Fibroblast of peridontal ligament (primary cell): Measurements from ENCODE around the gene ABCA1.
"Not testable (repeated sequence)": the region's sequence is repeated elsewhere in the genome, so short reads cannot be mapped to it uniquely, and the experiment has no call there.

Experiments
- DNase-seq: peaks from one replicate; pipeline ENCODE4 v3.0.0-alpha.2; 2010; ENCODE audit errors: extremely low read depth

ABCA1 gene

DNA sequence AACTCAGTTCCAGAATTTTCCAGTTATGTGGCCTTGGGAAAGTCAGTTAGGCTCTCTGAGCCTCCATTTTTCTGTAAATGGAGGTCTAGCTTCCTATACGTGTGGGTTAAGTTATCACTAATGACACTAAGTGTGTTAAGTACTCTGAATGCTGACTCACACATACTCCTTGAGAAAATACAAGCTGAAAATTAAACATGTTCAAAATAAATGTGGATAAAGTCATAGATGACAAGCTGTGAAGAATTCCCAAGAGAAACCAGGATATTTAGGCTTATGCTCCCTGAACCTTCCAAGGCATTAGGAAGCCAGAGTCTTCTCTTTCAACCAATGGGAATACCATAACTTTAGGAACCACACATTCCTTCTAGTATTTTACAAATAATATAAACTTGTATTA lies 58.1 kb downstream of the ABCA1 start:
- no peak for DNase-seq

DNA sequence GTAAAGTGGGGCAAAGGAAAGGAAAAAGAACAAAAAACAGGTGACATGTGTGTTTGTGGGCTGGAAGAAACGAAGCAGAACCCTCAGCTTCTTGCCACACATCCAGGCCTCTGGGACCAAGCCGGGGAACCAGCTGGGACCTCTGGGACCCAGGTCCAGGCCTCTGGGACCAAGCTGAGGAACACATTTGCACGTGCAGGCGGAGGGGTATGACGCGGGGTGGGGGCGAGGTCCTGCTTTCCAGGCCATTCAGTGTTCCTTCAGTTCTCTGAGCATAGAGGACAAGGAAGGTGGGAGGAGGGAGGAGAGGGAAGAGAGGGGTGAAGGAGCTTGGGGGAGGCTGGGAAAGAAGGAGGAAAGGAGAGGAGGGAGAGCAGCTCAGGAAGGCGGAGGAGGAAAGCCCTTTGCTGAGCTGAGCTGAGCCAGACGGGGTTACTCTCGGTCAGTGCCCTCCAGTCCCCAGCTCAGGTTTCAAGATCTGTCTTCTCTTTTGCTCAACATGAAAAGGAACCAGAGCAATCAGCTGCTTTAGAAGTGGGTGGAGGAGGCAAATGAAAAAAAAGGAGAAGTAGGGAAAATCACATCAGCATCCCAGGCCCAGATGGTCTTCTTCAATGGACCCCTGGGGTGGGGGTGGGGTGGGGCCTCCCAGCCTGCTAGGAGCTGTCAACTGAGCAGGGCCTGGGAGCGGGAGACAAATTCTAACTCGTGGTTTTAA lies 59.1 kb downstream of the ABCA1 start:
- DNase-seq = peak; percentile 83

DNA sequence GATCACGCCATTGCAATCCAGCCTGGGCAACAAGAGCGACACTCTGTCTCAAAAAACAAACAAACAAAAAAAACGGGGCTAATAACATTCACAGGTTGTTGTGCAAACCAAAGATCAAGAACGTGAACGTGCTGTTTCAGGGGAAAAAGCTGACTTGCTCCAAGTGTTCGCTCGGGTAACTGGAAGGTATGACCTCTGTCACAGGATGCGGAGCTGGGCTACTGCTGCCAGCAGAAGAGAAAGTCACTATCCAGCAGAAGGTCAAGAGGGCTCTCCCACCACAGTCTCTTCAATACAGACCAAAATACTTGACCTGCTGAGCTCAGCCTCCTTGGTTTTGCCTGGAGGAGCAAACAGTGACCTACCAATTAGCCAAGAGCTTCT lies 59.7 kb downstream of the ABCA1 start:
- DNase-seq = no peak

DNA sequence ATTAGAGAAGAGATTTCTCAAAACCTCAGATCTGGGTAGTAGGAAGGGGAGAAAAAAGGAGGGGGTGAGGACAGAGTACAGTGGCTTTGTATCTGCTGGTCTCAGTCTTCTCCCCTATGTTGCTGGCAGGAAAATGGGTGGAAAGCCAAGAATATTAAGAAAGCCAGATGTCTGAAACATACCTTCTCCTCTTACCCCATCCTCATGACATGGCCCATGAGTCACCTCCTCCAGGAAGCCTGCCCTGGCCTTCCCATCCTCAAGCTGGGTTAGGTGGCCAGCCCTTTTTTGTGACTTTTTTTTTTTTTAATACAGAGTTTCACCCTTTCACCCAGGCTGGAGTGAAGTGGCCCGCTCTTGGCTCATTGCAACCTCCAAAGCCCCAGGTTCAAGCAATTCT lies 61.8 kb downstream of the ABCA1 start:
- peak; percentile 24 for DNase-seq

DNA sequence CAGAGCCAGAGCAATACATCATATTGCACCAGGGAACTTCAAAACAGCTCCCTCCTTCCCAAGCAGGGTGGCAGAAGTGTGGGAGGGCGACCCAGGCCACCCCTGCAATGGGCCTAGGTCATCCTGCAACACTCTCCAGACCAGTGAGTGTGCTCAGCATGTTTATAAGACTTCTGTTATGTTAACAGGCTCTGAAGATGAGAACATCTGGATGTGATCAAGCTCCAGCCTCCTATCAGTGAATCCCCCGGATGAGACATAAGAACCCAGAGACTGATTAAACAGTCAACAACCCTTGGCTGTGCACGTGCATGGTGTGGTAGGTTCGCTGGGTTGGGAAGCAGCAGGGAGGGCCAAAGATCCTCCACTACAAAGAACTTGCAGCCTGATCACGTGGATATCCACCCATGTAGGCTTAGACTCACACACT lies 63.3 kb downstream of the ABCA1 start:
- peak; percentile 90 for DNase-seq

DNA sequence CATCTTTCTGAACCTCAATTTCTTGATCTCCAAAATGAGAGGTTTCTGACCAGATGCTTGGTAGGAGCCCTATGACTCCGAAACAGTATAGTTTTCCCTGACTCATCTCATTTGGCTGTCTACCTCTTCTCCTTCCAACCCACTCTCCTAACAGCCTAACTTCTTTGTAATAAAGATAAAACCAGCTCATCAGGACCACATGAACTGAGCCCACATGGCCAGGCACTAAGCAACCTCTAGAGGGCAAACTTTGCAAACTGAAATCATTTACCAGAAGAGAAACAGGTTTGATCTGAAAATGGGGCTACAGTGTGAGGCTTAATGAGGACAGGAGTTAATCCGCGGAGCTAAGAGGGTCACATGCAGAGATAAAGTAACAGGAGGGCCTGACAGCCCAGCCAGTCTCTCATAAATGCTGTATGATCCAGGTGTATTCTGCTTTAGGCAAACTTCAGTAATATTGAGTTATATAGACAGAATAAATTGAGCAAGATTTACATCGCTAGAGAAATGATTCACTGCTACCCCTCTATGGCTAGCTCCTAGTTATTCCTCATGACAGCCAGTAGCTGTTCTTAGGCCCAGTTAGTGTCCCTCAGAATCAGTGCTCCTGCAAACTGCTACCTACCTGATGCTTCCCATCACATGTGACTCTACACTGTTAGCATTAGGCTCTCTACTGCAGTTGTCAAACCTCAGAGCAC lies 64.6 kb downstream of the ABCA1 start:
- DNase-seq = peak; percentile 91

DNA sequence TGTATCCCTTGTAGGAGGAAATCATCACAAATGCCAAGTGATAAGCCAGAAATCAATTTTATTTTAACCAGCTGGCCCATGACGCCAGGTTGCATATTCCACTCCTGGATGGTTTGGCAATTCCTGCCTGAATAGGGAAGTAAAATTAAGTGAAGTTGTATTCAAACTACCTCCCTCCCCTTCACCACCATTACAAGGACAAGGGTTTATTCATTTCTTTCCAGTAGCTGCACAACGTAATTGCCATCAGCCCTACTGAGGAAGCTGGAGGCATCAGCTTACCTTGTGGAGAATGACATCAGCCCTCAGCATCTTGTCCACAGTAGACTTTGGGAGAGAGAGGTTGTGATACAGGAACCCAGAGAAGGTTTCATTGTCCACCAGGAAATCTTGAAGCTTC lies 66.6 kb downstream of the ABCA1 start:
- DNase-seq = no peak

DNA sequence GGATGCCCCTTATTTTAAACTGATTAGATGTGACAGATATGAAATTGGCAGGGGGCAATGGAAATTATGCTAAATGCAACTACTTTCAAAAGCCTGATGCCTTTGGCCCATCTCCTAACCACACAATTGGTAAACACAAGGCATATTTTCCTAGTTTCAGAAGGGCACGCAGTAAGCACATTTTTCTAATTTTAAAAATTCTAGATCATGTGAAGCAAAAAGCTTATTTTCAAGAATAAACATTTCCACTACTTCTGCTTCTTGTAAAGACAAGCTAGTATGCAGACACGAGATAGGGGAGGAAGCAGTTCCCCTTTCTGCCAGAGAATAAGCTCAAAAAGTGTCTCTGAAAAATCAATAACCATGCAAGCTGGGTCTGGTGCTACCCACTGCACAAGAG lies 67.7 kb downstream of the ABCA1 start:
- peak; percentile 95 for DNase-seq

DNA sequence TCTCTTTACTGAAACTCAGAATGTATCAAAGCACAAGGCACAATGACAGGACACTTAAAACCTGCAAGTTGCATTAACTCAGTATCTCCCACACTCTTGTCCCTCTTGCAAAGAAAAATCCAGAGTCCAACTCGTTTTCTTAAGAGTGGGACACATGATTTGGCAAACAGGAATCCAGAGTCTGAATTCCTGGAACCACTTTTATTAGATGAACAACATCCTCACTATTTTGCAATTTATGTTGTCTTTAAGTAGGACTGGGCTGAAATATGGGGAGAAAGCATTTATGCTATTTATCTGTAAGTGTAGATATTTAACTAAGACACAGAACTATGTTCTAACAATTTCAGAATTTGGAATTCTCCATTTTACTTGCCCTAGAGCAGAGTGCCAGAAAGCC lies 69.1 kb downstream of the ABCA1 start:
- peak; percentile 17 for DNase-seq

DNA sequence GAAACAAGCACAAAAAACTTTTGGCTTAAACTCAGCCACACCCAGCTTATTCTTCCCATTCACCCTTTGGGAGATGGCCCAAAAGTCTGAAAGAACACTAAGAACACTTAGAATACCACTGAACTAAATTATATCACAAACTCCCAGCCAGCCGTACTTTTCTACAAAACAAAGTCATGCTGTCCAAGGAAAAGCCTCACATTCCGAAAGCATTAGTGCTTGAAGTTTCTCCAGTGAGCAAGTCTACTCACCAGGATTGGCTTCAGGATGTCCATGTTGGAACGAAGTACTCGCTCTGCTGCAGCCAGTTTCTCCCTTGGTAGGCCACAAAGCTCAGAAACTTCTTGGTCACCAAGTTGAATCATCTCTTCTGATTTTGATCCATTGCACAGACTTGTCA lies 69.7 kb downstream of the ABCA1 start:
- DNase-seq = peak; percentile 96

DNA sequence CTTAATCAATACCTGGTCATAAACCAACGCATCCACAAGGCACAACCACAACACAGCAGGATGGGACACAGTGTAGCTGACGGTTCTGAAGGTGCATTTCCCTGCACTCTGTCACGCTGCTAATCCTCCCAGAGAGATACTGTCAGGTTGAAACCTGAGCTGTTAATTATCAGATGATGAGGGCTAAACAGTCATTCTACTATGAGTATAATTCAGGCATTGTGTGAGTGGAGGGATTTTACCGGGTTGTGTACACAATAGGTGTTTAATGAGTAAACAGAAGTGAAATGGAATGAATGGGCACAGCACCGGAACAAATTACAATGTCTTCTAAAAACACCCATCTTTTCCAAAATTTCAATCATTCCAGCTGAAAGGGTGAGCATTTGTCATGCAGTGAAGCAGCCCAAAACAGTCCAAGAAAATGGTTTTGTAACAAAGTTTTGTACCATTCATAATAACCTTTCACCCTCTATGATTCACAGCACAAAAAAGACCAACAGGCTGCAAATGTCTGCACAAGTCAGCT lies 71.5 kb downstream of the ABCA1 start:
- DNase-seq = peak; percentile 38

DNA sequence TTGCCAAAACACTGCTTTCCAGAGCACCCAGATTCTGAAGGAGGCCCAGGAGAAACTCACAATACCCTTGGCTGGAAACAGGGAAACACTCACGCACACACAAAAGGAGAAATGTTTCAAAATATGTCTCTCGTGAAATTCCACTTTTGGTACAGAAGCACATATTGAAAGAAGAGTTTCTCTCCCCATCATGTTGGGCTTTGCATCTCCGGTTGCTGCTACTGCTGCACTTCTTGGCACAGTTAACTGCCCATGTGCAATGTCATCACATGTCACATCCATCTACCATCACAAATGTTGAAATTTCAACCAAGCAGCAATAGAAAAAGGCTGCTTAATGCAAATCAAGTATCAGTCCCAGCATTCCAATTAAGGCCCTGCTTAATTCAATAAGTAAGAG lies 72.1 kb downstream of the ABCA1 start:
- no peak for DNase-seq

DNA sequence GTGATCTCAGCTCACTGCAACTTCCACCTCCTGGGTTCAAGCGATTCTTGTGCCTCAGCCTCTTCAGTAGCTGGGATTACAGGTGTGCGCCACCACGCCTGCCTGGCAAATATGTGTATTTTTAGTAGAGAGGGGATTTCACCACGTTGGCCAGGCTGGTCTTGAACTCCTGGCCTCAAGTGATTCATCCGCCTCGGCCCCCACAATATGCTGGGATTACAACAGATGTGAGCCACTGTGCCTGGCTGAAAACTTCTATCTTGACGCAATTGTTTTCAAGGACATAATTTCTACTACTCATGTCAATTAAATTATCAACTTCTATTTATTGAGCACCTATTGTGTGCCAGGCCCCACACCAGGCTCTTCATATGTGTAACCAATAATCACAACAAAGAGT lies 72.7 kb downstream of the ABCA1 start:
- not testable (repeated sequence) for DNase-seq

DNA sequence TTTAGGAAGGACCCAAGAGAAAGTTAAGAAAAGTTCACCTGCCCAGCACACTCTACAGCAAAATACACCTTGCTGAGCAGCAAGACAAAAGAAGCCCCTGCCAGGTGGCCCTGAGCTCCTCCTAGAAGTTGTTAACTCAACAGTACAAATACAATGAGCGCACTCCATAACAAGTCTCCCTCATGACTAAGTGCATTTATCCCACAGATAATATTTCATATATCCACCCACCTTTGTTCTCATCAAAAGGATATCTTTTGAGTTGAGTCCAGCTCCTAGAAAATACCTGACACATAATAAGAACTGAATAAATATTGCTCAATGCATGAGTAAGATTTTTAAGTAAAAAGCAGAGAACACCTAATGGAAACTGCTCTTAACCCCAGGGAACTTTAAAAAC lies 73.3 kb downstream of the ABCA1 start:
- DNase-seq = no peak

DNA sequence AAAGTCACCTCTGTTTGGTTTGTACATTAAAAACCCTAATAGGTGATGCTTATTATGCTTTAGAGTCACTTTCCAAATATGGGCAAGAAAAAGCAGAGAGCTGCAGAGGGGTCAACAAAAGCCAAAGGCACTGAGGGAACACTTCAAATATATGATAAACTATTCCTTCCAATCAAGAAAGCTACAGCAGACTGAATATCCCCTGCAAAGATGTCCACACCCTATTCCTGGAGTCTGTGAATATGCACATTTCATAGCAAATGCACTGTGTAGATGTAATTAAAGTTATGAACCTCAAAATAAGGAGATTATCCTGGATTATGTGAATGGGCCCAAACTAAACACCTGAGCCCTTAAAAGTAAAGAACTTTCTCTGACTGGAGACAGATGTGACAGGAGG lies 74.3 kb downstream of the ABCA1 start:
- DNase-seq = no peak

DNA sequence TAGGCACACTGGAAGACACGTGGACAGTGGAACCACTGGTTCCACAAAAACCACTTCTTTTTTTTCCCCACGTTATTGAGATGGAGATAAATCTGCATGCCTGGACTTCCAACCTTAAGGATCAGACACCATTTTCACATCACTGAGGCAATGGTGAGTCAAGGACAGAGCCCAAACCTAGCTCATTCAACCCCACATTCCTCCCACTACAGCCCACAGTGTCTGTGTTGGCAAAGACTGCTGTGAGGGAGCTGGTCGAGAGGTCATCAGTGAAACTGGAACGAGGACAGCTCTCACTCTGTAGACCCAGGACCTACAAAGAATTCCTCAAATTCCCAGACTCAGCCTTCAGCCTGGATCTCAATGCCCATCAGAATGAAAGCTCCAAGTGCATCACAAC lies 74.8 kb downstream of the ABCA1 start:
- no peak for DNase-seq

DNA sequence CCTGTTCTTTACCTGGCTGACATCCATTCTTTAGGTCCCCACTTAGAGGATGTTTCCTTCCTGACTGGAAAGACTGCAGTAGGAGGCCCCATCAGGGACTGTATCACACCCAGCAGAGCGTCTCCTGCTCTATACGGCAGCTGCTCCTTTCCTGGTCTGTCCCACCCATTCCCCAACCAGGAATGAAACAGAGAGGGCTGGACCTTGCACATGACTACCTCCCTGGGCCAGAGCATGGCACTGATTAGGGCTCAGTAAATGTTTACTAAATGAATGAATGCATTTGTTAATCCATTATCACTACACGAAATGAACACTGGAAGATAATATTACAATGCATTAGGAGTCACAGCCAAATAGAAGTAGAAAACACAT lies 76.4 kb downstream of the ABCA1 start:
- no peak for DNase-seq

DNA sequence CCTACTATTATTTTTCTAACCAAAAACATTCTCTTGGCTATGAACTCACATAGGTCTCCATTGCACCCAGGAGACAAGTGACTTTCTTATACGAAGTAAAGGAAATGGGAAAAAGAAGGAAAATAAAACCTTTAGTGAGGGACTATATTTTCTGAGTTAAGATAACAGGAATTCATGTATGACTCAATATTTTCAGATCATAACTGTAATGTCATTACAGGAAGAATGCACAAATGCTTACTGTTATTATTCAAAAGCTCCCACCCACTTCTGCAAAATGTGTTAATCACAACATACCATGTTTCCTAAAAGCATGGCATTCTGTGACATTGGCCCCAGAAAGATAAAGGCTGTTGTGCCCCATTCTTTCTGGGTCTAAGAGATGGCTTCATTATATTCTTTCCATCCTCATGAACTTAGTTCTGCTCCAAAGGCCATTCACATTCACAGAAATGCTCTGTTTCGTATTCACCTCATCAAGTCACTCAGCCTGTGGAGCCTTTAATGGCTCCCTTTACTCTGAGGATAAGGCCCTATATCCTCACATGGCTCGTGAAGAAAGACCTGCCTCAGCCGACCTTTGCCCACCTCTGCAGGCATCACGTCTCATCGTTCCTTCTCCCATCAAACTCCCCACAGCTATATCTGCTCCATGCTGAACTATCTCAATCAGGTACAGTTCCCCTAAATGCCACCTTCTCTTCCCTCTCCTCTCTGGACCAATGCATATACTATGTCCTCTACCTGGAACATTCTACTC lies 77.0 kb downstream of the ABCA1 start:
- peak; percentile 20 for DNase-seq

DNA sequence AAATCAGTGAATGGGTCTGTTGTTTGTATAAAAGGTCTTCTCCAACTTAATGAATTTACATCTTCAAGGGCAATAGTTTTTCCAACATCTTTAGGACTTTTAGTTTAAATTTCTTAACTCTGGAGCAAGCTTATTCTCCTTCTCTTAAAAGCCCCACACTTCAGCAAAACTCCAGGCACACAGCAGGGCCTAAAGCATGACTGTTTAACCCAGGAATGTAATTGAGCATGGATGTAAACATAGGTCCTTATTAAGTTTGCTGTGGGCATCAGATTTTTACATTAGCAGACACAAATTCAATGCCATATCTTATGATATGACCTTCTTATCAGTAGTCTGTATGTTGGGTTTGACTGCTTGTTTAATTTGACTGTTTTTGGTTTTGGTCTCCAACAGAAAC lies 78.9 kb downstream of the ABCA1 start:
- peak; percentile 39 for DNase-seq

DNA sequence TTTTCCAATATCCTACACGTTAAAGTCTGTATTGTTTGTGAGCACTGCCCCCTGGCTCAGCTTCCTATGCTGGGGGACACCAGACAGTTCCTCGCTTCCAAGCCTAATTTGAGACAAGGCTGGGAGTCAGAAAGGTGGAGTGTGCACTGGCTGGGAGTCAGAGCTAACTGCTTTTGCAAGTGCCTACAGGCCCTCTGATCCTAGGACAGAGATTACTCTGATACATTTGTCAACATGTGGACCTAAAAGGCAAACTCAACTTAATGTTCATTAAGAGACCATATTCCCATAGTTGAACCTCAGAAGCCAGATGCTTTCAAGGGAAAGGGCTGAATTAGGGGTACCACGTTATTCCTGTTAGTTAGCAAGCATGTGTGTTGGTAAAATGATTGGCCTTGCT lies 83.2 kb downstream of the ABCA1 start:
- no peak for DNase-seq

DNA sequence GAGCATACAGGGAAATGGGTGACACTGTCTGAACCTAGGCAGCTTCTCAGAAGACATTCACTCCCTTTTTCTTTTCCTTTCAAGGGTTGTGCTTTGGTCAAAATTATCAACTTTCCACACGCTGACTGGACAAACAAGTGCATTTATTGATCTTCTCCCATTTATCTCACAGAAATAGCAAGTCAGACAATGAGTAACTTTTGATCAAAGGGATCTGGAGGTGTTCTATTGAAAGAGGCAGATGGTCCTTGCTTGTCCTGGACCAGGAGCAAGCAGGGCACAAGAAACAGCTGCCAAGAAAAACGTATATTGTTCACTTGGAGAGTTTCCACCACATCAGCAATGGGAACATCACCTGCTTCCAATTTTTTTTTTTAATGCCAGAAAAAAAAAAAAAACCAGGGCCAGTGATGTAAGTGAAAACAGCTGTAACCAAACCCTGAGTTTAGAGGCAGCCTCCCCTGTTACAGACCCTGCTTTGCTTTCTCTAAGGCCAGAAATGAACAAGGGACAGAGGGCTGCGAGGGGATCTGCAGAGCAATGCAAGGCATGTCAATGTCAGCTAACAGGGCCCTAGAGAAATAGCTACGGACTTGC lies 84.2 kb downstream of the ABCA1 start:
- DNase-seq = peak; percentile 40

DNA sequence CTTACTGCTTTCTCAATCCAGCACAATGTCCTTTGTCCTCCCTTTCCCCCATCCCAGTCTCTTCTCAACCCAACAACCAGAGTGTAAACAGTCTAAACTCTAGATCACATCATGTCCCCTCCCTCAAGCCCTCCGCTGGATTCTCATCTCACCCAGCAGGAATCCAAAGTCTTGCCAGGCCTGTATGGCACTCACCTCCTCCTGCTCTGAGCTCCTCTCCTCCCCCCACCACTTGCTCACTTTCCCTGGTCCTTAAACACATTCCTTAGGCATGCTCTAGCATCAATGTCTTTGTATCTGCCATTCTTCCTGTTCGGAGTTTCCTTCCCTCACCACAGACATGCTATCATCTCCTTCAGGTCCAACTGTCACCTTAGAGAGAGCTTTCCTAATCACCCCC lies 85.3 kb downstream of the ABCA1 start:
- no peak for DNase-seq
